Posterior vena cava (tissue), 2 donors: ENCODE measurements around the gene ISM2. TPM values are rescaled to one million over a fixed set of nuclear protein-coding genes. Genes with fewer than 3 reads are reported as not detected.

Experiments
- DNase-seq: peaks from one replicate; pipeline ENCODE4 v3.0.0-alpha.2; 2020; ENCODE audit warnings: low spot score
- intact Hi-C, 2 donors: fragments of 100-400 bp; cut with DNase I; formaldehyde crosslinking; loops; one replicate each; pipeline versions ENCODE4 v1.14.1 to v1.14.2; 2022 to 2023
- total RNA-seq, 2 donors: library from RNA; stranded (reverse); fragmentation: NEBNext Ultra II Directional; extraction: Animal tissue kit (Norgen Biotek cat#: 25700); gene quantifications; one replicate each; pipeline ENCODE4 v1.2.1, GENCODE V29; 2021
- donor health status: DM: yes; HTN: yes; CAD: no.
- donor health status: DM: yes; HTN: yes; CAD: no.

ISM2 gene
- total RNA-seq, 2 donors from 2014 or later = 0.60 TPM; not detected in 1

DNA sequence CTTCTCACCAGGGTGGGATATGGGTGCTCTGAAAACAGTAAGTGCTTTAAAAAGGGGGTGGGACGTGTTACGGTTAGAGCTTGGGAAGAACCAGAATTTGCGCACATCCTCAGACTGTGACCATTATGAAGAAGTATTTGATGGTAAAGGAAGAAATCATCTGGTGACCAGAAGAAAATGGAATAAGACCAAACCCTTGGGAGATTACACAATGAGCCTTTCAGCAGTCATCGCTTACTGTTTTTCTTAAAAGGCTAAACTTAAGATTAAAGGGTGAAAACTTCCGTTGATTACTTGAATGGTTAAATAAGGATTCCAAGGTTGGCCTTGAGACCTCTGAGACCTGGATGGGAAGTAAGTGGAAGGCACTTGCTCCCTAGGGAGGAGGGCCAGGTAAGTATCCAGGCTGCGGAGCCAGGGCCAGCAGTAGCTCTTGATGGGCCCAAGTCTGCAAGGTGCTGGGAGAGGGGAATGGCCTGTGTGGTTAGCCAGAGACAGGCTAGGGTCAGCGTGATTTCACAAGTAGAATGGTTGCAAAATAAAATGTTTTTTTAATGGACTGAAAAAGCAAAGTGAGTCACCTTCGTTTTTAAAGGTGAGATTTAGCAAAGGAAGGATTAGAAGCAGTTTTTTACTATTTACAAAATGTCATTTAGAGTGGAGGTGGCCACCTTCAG lies 13.0 kb upstream of the ISM2 start:
- DNase-seq = no peak

DNA sequence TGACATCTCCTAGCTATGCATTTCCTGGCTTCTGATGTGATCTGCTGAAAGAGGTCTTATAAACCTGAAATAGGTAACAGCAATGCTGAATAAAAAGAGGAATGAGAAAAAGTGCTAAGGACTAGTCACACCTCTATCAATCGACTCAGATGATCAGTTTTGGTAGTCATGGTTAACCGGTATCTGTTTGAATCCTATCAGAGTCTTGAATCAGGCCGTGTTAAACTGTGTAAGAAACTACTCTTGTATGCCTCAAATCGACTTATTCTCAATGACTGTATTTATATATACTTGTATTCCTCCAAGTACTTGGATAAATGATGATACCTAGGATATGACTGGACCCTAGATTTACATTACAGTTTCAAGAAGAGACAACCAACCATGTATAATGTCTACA lies 10.8 kb upstream of the ISM2 start:
- intact Hi-C loops = no loop called here
- DNase-seq = no peak

More for the DNA sequence above, 13.0 kb upstream of the ISM2 start:
- intact Hi-C loops = no loop called here

DNA sequence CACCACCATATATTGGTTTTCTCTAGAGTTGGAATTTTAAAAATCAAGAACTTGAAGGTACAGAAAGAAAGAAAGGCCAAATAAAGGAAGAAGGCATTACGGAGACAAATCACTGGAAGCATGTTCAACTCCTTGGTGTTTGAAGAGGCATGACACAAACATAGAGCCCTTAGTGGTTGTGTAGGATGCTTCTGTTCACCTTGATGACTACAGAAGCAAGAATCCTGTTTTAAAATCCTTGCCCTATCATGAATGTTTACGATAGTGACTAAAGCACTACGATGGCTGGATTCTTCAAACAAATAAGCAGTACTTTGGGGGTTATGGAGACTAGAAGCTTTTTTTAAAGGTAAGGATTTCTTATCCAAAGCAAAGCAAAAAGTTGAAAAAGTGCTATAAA lies 10.3 kb upstream of the ISM2 start:
- intact Hi-C loops = no loop called here
- DNase-seq = no peak

DNA sequence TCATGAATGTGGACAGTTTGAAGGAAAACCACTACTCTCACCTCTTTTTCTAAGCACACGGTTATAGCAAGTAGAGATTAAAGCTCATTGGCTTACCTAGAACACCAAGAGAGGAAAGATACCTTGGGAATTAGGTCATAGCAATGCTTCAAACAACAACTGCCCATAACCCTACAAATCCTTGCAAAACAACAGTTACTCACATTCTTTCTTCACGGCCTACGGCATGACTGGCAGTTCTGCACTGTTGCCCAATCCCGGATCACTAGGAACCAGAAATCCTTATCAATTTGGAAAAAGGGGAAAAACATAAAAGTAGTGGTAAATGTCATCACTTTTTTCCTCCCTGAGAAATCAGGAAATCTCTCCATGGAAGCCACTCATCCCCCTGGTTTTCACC lies 9.6 kb upstream of the ISM2 start:
- intact Hi-C loops = no loop called here
- DNase-seq = no peak

DNA sequence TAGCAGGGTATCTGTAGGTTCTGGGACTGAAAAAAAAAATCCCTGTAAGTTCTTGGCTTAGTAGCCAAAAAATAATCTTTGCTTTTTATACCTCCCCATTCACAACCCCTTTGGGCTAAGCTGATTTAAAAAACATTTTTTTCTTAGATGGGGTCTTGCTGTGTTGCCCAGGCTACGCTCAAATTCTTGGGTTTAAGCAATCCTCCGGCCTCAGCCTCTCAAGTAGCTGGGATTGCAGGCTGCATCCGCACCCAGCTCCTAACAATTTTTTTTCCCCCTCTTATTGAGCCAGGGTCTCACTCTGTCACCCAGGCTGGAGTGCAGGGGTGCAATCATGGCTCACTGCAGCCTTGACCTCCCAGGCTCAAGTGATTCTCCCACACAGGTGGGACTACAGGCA lies 9.1 kb upstream of the ISM2 start:
- intact Hi-C loops = no loop called here
- DNase-seq = no peak

DNA sequence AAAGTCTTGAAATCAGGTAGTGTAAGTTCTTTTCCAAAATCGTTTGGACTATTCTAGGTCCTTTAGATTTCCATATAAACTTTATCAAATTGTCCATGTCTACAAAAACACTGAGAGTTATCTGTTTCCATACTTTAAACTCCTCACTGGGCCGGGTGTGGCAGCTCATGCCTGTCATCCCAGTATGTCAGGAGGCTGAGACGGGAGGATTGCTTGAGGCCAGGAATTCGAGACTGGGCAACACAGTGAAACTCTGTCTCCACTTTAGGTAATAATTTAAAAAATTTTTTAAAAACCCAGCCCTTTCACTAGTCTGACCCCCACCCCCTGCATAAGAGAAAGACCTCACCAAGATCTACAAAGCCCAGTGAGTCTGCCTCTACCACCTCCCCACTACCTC lies 6.4 kb upstream of the ISM2 start:
- DNase-seq = no peak
- intact Hi-C loops = no loop called here

DNA sequence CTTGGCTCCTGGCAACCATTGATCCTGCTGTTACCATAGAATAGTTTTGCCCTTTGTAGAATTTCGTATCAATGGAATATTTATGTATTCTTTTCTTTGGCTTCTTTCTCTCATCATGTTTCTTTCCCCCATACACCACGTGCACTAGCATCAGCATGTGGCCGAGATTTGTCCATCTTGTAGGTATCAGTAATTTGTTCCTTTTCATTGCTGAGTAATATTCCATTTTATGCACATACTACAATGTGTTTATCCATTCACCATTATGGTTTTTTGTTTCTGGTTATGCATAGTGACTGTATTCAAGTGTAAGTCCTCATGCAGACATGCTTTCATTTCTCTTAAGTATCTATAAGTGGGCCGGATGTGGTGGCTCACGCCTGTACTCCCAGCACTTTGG lies 4.5 kb upstream of the ISM2 start:
- no peak for DNase-seq
- intact Hi-C loops = no loop called here

DNA sequence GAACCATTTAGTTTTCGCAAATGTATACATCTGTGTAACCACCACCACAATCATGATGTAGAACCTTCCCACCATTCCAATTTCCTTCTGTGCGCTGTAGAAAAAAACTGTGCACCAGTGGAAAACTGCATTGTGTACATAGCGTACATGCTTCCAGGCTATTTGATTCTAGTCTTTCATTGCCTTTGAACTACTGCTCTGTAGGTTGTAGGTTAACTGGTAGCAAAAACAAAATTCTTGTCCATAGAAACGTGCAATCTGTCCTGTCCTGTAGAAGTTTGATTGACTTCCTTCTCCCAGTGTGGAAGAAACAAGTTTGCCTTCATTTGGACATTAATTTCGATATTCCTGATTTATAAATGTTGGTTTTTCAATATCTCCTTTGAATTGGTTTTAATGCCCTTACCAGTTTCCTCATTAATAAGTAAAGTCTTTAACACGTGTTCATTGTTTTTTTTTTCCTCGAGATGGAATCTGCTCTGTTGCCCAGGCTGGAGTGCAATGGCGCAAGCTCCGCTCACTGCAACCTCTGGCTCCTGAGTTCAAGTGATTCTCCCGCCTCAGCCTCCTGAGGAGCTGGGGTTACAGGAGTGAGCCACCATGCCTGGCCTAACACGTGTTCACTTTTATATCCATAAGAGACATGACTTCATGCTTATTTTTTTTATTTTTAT lies 3.6 kb upstream of the ISM2 start:
- intact Hi-C loops = no loop called here
- no peak for DNase-seq

DNA sequence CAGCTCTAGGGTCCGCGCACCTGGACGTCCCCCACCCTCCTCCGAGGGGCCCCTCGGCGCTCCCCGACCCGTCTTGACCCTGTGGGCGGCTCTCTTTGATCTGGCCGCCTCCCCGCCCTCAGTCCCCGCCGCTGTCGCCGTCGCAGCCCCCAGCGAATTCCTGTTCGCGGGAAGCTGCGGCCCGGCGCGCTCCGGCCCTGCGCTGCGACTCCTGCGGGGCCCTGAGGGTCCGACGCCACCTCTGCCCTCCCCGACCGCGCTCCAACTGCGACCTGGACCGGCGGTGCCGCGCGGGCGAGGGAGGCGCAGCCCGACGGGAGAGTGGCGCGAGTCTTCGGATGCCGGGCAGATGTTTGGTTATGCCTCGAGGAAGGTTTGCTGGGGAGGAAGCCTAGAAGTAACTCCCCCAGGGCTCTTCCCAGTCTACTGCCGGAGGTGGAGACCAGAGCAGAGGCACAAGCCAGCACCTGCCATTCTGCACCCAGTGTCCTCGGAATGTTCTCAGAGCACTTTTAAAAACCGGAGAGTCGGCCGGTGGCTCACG lies 440 bp upstream of the ISM2 start:
- intact Hi-C loops = no loop called here

DNA sequence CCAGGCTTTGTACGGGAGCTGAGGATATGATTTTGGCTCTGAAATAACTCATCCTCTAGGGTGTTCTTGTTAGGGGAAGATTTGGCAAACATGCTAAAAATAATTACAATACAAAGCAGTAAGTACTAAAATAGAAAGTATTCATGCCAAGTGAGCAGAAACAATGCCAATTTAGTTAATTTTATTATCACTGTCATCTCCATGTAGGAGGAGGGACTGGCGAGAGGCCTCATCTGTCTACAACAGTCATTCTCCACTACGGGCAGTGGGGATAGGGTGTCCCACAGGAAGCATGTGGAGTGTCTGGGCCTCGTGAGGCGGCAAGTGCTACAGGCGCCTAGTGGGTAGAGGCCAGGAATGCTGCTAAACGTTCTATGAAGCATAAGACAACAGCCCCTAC lies 3.3 kb downstream of the ISM2 start:
- DNase-seq = no peak
- intact Hi-C loops = no loop called here

More for the DNA sequence above, 440 bp upstream of the ISM2 start:
- DNase-seq = no peak

DNA sequence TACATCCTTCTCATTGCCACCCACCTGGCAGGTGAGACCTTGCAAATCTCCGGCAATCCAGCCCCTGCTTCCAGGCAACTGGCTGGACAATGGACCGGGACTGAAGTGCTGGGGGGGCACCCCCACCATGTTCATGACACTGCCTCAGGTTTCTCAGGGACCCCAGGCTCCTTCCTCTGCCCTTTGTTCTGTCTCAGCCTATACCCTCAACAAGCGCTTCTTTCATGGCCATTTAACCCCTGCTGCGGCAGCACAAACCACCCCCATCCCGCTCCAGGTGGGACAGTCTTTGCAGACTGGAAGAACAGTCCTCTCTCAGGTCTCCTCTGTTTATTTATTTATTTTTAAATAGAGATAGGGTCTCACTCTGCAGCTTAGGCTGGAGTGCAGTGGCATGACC lies 7.6 kb downstream of the ISM2 start:
- no peak for DNase-seq
- intact Hi-C loops = no loop called here

DNA sequence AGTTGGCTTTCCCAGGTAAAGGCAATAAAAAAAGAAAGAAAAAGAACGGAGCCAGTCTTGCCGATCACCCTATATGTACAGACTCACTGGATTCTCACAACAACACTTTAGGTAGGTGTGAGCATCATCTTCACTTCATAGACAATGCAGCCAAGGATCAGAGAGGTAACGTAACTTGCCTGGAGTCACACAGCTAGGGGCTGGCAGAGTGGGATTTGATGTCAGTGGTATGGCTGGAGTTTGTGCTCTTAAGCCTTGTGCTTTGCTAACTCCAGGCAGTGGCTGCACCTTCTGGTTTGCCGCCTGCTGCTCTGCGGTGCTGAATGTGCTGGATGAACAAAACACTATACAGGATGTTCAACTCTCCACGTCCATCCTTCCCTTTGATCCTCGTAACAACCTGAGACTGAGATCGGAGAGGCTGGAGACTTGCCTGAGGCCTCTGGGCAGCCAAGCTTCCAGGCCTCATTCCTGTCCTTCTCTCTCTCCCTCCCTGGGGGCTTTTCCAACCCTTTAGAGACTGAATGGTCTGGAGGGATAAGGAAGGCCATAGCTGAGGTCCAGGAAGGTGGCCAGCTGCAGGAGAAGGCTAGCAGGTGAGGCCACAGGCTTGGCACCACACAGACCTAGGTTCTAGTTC lies 8.1 kb downstream of the ISM2 start:
- intact Hi-C loops = no loop called here
- DNase-seq = no peak

DNA sequence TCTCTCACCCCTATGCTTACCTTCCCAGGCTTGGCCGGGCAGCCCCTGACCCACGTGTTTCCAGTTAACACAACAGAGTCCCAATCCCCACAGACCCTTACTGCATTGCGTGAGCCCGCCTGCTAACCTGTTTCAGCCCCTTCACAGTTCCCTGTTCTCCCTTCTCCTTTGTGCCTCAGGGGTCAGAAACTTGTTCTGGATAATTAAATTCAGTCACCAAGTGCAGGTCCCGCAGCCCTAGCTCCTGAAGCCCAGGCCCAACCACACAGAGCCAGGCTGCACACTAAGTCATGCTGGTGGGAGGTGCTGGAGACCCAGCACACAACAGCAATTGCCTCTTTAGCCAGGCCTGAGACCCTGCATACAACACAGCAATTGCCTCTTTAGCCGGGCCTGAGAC lies 9.6 kb downstream of the ISM2 start:
- DNase-seq = no peak
- intact Hi-C loops = no loop called here

DNA sequence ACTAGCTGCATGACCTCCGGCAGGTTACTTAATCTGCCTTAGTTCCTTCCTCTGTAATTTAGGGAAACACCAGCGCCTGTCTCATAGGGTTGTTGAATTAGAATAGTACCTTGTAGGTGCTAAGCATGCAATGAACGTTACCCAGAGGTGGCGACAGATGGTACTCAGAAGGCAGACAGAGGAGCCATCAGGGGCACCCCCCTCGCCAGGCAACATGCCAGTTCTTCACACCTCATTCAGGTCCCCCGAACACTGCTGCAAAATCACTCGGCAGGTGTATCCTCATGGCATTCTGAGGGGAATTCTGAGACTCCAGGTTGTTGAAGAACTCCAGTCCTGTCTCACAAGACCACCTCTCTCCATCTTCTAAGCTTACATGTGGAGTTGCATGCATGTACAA lies 10.1 kb downstream of the ISM2 start:
- DNase-seq = no peak
- intact Hi-C loops = loop anchor here in 1 of 2 donors (1.0 kb wide), 1 partner anchor 34 kb away; no protein-coding TSS in a partner anchor

DNA sequence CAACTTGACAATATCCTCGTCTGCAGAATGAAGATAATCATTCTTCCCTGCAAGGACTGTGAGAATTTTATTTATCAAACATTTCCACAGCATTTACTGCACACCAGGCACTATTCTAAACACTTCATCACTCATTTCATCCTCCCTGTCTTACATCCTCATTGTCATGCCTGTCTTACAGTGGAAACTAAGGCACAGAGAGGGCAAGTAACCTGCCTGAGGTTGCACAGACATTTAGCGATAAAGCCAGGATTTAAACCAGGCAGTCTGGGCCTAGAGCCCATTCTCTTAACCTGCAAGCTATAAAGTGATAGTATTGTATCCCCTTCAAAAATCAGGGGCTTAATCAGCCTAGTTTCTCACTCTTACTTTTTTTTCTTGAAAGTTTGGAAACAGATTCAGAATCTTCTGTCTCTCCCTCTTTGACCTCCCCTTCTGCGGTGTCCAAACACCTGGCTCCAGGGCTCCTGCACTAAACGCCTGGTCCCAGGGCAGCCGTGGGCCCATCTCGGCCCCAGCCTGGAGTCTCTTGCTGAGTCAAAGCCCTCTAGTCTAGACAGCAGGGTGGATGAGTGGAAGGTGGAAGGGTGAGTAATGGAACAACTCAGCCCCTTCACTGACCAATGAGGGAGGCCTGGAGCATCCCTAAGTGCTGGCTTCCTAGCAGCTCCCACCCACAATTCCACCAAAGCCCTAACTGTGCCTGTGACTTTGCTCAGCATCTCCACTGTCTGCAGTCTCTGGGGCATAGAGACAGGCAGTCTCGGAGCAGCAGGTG lies 12.5 kb downstream of the ISM2 start:
- intact Hi-C loops = no loop called here
- DNase-seq = no peak

DNA sequence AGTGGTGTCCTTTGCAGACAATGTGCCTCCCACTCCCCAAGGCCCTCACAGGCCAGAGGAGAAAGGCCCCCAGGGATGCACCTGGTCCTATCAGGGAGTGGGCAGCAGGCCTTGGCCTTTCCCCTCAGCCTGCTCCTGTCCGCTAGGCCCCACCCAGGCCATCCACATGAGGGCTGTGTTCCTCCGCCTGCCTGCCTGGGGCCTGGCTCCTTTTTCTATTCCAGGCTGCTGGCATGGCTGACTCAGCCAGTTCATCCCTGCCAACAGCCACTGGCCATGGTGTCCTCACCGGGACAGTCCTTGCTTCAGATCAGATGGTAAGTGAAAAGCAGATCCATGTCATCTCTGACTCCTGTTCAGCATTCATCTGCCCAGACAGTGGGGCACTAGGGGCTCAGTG lies 13.4 kb downstream of the ISM2 start:
- DNase-seq = no peak
- intact Hi-C loops = no loop called here

DNA sequence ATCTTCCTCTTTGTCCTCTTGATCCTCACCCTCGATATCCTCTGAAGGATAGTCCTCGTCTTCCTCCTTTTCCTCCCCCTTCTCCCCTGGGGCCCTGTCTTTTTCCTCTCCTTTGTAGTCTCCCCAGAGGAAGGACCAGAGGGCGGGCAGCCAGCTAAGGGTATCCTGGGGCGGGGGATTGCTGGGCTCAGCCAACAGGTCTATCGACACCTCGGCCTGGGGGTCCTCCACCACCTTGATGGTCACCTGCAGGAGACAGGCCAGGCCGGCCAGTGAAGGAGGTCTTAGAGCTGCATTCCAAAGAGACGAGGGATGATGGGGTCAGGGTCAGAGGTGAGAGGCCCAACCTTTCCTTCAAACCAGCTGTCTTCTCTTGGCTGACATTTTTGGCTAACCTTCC lies 16.2 kb downstream of the ISM2 start:
- intact Hi-C loops = no loop called here
- no peak for DNase-seq

DNA sequence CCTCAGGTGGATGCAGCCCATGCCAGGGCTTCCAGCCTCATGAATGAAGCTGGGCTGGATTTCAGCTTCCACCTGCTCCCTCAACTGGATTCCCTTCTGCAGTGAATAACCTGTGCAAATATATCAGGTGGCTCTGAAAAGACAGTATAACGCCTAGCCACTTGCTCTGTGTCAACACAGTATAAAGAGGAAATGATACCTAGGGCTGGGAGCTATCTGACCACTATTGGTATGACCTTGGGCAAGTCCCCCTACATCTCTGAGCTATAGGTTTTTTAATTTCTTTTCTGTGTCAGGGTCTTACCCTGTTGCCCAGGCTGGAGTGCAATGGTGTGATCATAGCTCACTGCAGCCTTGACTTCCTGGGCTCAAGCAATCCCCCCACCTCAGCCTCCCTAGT lies 19.8 kb downstream of the ISM2 start:
- intact Hi-C loops = no loop called here
- no peak for DNase-seq

DNA sequence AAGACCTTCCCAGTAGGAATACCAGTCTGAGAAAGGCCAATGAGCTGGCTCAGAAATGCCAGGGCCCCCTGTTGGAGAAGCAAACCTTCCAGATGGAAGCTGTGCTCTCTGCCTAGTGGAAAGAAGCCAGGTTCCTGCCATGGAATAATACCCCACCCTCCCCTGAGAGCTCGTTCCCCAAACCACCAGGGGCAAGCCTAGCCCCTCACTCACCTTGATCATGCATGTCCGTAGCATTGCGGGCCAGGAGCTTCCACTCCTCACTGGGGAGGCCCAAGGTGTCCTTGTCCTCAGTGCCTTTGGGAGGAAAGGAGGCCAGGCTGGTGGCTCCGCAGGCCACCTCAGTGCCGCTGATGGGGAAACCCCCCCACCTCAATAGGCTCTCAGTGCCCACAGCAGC lies 20.6 kb downstream of the ISM2 start:
- DNase-seq = peak; percentile 58
- intact Hi-C loops = no loop called here
